Measurements from ENCODE around the gene LEFTY1. TPM values are rescaled to one million over a fixed set of nuclear protein-coding genes. Genes with fewer than 3 reads are reported as not detected.

LEFTY1 gene
- total and polyA plus RNA-seq, 2 donors (not counting 1 experiment from before 2014, with no cell fraction given), result 0.07 TPM; not detected in 1

GRCh38 chr1:225882694-225883615 lies 6.0 kb downstream of the LEFTY1 start:
- H2AFZ ChIP-seq (ENCODE audit: insufficient read depth, low read depth, low read length, poor library complexity, severe bottlenecking), result peak overlapping the region; percentile 89
- peak overlapping the region; percentile 88 for H3K4me2 ChIP-seq (replicated peaks; ENCODE audit: low read depth, low read length, poor library complexity, severe bottlenecking)
- peaks cover 30 to 42% of the 10 kb centered on the region in 2 donors for H3K4me1 ChIP-seq (ENCODE audit: control insufficient read depth in 2 of 2, insufficient read depth in 2 of 2, low read length in 2 of 2)
- no peak for TF ChIP-seq EZH2 (IDR thresholded peaks at IDR 0.05; ENCODE audit: borderline replicate concordance, insufficient read depth, low read depth, low read length, poor library complexity, severe bottlenecking)
- peak; percentile 3 for TF ChIP-seq CTCF (IDR thresholded peaks at IDR 0.05)
- H3K27me3 ChIP-seq (replicated peaks in 1 of 4; ENCODE audit: control extremely low read depth in 1 of 4, control insufficient read depth in 3 of 4, insufficient read depth in 4 of 4, low read length in 3 of 4), result no peaks in the 10 kb centered on the region
- H3K9me3 Mint-ChIP-seq (ENCODE audit: insufficient read depth), result no peaks in the 10 kb centered on the region
- H3K36me3 ChIP-seq (replicated peaks in 1 of 2; ENCODE audit: control extremely low read depth in 1 of 2, control insufficient read depth in 1 of 2, extremely low read depth in 1 of 2, insufficient read depth in 2 of 2, low read length in 1 of 2), result peaks cover 0 to 8% of the 10 kb centered on the region in 2 experiments
- peak overlapping the region; percentile 88 for H3K9ac ChIP-seq (ENCODE audit: low read length)
- H3K4me3 Mint-ChIP-seq, result peak overlapping the region; percentile 96
- DNase-seq, result peak; percentile 46
- H3K27ac Mint-ChIP-seq, result peak overlapping the region; percentile 91
- peaks cover 27% of the 10 kb centered on the region for H4K20me1 ChIP-seq (ENCODE audit: control insufficient read depth, insufficient read depth, low read length, poor library complexity, severe bottlenecking)
- ATAC-seq (ENCODE audit: low read depth), result peak; percentile 19
- H3K4me3 ChIP-seq (ENCODE audit: control extremely low read depth in 1 of 5, extremely low read depth in 1 of 5, insufficient read depth in 1 of 5, low read depth in 2 of 5, low read length in 4 of 5), result peak overlapping the region; percentile 48 to 99 (median 96)
- H3K27me3 Mint-ChIP-seq, result no peaks in the 10 kb centered on the region
- H3K9me3 ChIP-seq (ENCODE audit: control extremely low read depth in 1 of 3, control insufficient read depth in 2 of 3, insufficient read depth in 1 of 3, low read length in 2 of 3), result no peaks in the 10 kb centered on the region
- H3K27ac ChIP-seq (ENCODE audit: low read length in 2 of 2), result peak overlapping the region; percentile 46 to 53
- ChIA-PET CTCF (interaction anchor here (0.6 to 5.7 kb wide), 21 partner anchors 8 to 415 kb away, joined by 3 to 59 read pairs (median 5); partner anchors contain the start of genes PYCR2 and SRP9), POLR2A (interaction anchor here (0.7 to 3.3 kb wide), 12 partner anchors 10 to 228 kb away, joined by 4 to 38 read pairs (median 6); partner anchors contain the start of genes PYCR2, SDE2 and SRP9)
- intact Hi-C loops (cut with micrococcal nuclease), result loop anchor here (1.0 to 5.0 kb wide), 5 partner anchors 14 to 106 kb away; partner anchors contain the start of genes PYCR2 and SRP9
- H3K79me2 ChIP-seq (ENCODE audit: control insufficient read depth, insufficient read depth, low read length), result peaks cover 56% of the 10 kb centered on the region
- 3% methylated on average over 61 of the region's 63 CpGs for WGBS (ENCODE audit: insufficient coverage)
- peaks cover 41% of the 10 kb centered on the region for H3K4me1 Mint-ChIP-seq
